GM18505 (cell line): ENCODE data around the gene ZNF770.
A peak's percentile ranks its signal among the peaks of the same experiment; 100 is the strongest.

Source experiments
- ATAC-seq: cut with Tn5 transposase; IDR thresholded peaks from one replicate; pipeline ENCODE4 v1.9.1; 2021; ENCODE audit not compliant: unreplicated experiment
- POLR2A ChIP-seq: IDR thresholded peaks from 4 replicates; pipeline ENCODE4 v1.6.1; 2011; ENCODE audit warnings: borderline replicate concordance; ENCODE audit not compliant: insufficient read depth, insufficient read length; ENCODE audit errors: extremely low read depth

Gene ZNF770

GRCh38 chr15:34993877-34994276 is 5.8 kb upstream of the ZNF770 start:
- TF ChIP-seq POLR2A, result no peak
- peak; percentile 93 for ATAC-seq

GRCh38 chr15:34993412-34993811 is 5.3 kb upstream of the ZNF770 start:
- no peak for ATAC-seq
- TF ChIP-seq POLR2A, result no peak

- no peak for ATAC-seq
- no peak for TF ChIP-seq POLR2A
Observed at GRCh38 chr15:34987609-34988026, 469 bp downstream of the ZNF770 start.

GRCh38 chr15:34986771-34987480 is 1.2 kb downstream of the ZNF770 start:
- ATAC-seq, result no peak
- no peak for TF ChIP-seq POLR2A

- no peak for TF ChIP-seq POLR2A
Observed at GRCh38 chr15:34986326-34986725, 1.8 kb downstream of the ZNF770 start.

GRCh38 chr15:34984889-34985630 is 3.0 kb downstream of the ZNF770 start:
- no peak for ATAC-seq
- no peak for TF ChIP-seq POLR2A

More at GRCh38 chr15:34986326-34986725, 1.8 kb downstream of the ZNF770 start:
- ATAC-seq, result no peak

GRCh38 chr15:34976743-34977142 is 11.3 kb downstream of the ZNF770 start:
- no peak for TF ChIP-seq POLR2A
- no peak for ATAC-seq

GRCh38 chr15:34976073-34976472 is 12.0 kb downstream of the ZNF770 start:
- no peak for TF ChIP-seq POLR2A
- ATAC-seq, result no peak

GRCh38 chr15:34973512-34973911 is 14.6 kb downstream of the ZNF770 start:
- TF ChIP-seq POLR2A, result no peak
- no peak for ATAC-seq

- peak; percentile 7 for ATAC-seq
Observed at GRCh38 chr15:34970098-34970643, 17.9 kb downstream of the ZNF770 start.

- TF ChIP-seq POLR2A, result peak; percentile 94
- ATAC-seq, result peak; percentile 97
Observed at GRCh38 chr15:34969340-34970097, 18.6 kb downstream of the ZNF770 start, which contains the start of gene AQR. AQR (minus strand) TSS chr15:34969742; CDS start chr15:34969613, 129 bp downstream.

- ATAC-seq, result no peak
- no peak for TF ChIP-seq POLR2A
Observed at GRCh38 chr15:34964277-34964676, 23.8 kb downstream of the ZNF770 start.

GRCh38 chr15:34953851-34954250 is 34.2 kb downstream of the ZNF770 start:
- TF ChIP-seq POLR2A, result no peak
- no peak for ATAC-seq
